ENCODE data around the gene GRIN3B. TPM values are rescaled to one million over a fixed set of nuclear protein-coding genes. Genes with fewer than 3 reads are reported as not detected.

The GRIN3B gene
- total and polyA plus RNA-seq, 4 donors, result 0.22 to 1.5 (median 0.80) TPM

GRCh38 chr19:1058112-1058511, 57.9 kb downstream of the GRIN3B start:
- H3K27me3 ChIP-seq (ENCODE audit: control insufficient read depth, insufficient read depth, low read length), result no peaks in the 10 kb centered on the region
- H3K36me3 ChIP-seq (ENCODE audit: control insufficient read depth, insufficient read depth, low read length), result peaks cover 46% of the 10 kb centered on the region
- H3K4me3 ChIP-seq (ENCODE audit: low read depth, low read length), result no peak overlapping the region
- DNase-seq (ENCODE audit: low read depth in 4 of 6, low spot score in 6 of 6), result no peak
- H3K27ac ChIP-seq (ENCODE audit: low read depth, low read length), result no peak overlapping the region
- WGBS (ENCODE audit: insufficient coverage), result 100% methylated on average over 3 of the region's 5 CpGs
- no peaks in the 10 kb centered on the region for H3K4me1 ChIP-seq (ENCODE audit: control insufficient read depth, insufficient read depth, low read length)
- peaks cover 14% of the 10 kb centered on the region for H3K9me3 ChIP-seq (ENCODE audit: control insufficient read depth, insufficient read depth, low read length)

Small RNA genes within 50 kb of the gene (small RNA-seq; reads per million reads assigned to genes)
- 0.32 reads per million, percentile 32 among the genes with 10 or more reads in this experiment for gene RNU6-2 (ENCODE audit: low replicate concordance)

Other genes starting within 250 kb of the GRIN3B start
- under 1 TPM; 0.40 to 0.66 TPM for gene MISP, start 249.3 kb upstream of the GRIN3B start, total RNA-seq
- under 1 TPM; 0.41 to 0.42 TPM for gene MISP, start 249.3 kb upstream of the GRIN3B start, polyA plus RNA-seq (ENCODE audit: insufficient read length in 2 of 2)
- gene PTBP1, start 203.0 kb upstream of the GRIN3B start, total RNA-seq, result 10 to 100 TPM; 51.3 to 91.9 TPM
- gene PTBP1, start 203.0 kb upstream of the GRIN3B start, polyA plus RNA-seq (ENCODE audit: insufficient read length in 2 of 2), result 100 to 1,000 TPM; 137 to 152 TPM
- 10 to 100 TPM; 26.1 to 29.3 TPM for gene PLPPR3, start 178.5 kb upstream of the GRIN3B start, total RNA-seq
- 100 to 1,000 TPM; 201 to 245 TPM for gene PLPPR3, start 178.5 kb upstream of the GRIN3B start, polyA plus RNA-seq (ENCODE audit: insufficient read length in 2 of 2)
- 10 to 100 TPM in 1 of 2 donors, 1 to 10 TPM in 1; 2.0 to 14.2 TPM for gene AZU1, start 172.6 kb upstream of the GRIN3B start, total RNA-seq
- gene AZU1, start 172.6 kb upstream of the GRIN3B start, polyA plus RNA-seq (ENCODE audit: insufficient read length in 2 of 2), result 1 to 10 TPM; 3.0 to 3.6 TPM
- gene PRTN3, start 159.4 kb upstream of the GRIN3B start, total RNA-seq, result 10 to 100 TPM in 1 of 2 donors, 1 to 10 TPM in 1; 3.8 to 37.1 TPM
- under 1 TPM; 0.41 to 0.72 TPM for gene PRTN3, start 159.4 kb upstream of the GRIN3B start, polyA plus RNA-seq (ENCODE audit: insufficient read length in 2 of 2)
- 10 to 100 TPM in 1 of 2 donors, under 1 TPM in 1; 0.99 to 23.5 TPM for gene ELANE, start 148.1 kb upstream of the GRIN3B start, total RNA-seq
- gene ELANE, start 148.1 kb upstream of the GRIN3B start, polyA plus RNA-seq (ENCODE audit: insufficient read length in 2 of 2), result under 1 TPM in 1 of 2 donors, not detected in 1; 0.18 TPM
- gene CFD, start 140.8 kb upstream of the GRIN3B start, total RNA-seq, result 1 to 10 TPM; 4.2 to 6.5 TPM
- gene CFD, start 140.8 kb upstream of the GRIN3B start, polyA plus RNA-seq (ENCODE audit: insufficient read length in 2 of 2), result 1 to 10 TPM; 2.8 to 5.1 TPM
- 10 to 100 TPM; 20.3 to 20.4 TPM for gene MED16, start 107.2 kb upstream of the GRIN3B start, total RNA-seq
- gene MED16, start 107.2 kb upstream of the GRIN3B start, polyA plus RNA-seq (ENCODE audit: insufficient read length in 2 of 2), result 10 to 100 TPM; 56.5 to 66.1 TPM
- not detected for gene RNU6-9, start 106.9 kb upstream of the GRIN3B start, total RNA-seq
- gene RNU6-9, start 106.9 kb upstream of the GRIN3B start, polyA plus RNA-seq (ENCODE audit: insufficient read length in 2 of 2), result not detected
- 10 to 100 TPM; 20.9 to 23.6 TPM for gene R3HDM4, start 87.2 kb upstream of the GRIN3B start, total RNA-seq
- gene R3HDM4, start 87.2 kb upstream of the GRIN3B start, polyA plus RNA-seq (ENCODE audit: insufficient read length in 2 of 2), result 10 to 100 TPM; 71.6 to 72.2 TPM
- gene KISS1R, start 83.1 kb upstream of the GRIN3B start, total RNA-seq, result 1 to 10 TPM in 1 of 2 donors, under 1 TPM in 1; 0.50 to 2.1 TPM
- 1 to 10 TPM; 2.3 to 2.7 TPM for gene KISS1R, start 83.1 kb upstream of the GRIN3B start, polyA plus RNA-seq (ENCODE audit: insufficient read length in 2 of 2)
- 10 to 100 TPM in 1 of 2 donors, 1 to 10 TPM in 1; 4.8 to 14.8 TPM for gene ARID3A, start 74.4 kb upstream of the GRIN3B start, total RNA-seq
- 10 to 100 TPM in 1 of 2 donors, 1 to 10 TPM in 1; 7.2 to 10.5 TPM for gene ARID3A, start 74.4 kb upstream of the GRIN3B start, polyA plus RNA-seq (ENCODE audit: insufficient read length in 2 of 2)
- gene WDR18, start 16.1 kb upstream of the GRIN3B start, total RNA-seq, result 10 to 100 TPM; 37.4 to 41.7 TPM
- gene WDR18, start 16.1 kb upstream of the GRIN3B start, polyA plus RNA-seq (ENCODE audit: insufficient read length in 2 of 2), result 10 to 100 TPM; 58.3 to 64.0 TPM
- gene TMEM259, start 20.7 kb downstream of the GRIN3B start, total RNA-seq, result 10 to 100 TPM; 32.7 to 97.4 TPM
- 100 to 1,000 TPM; 163 to 191 TPM for gene TMEM259, start 20.7 kb downstream of the GRIN3B start, polyA plus RNA-seq (ENCODE audit: insufficient read length in 2 of 2)
- gene RNU6-2, start 21.1 kb downstream of the GRIN3B start, total RNA-seq, result not detected
- not detected for gene RNU6-2, start 21.1 kb downstream of the GRIN3B start, polyA plus RNA-seq (ENCODE audit: insufficient read length in 2 of 2)
- 10 to 100 TPM; 26.3 to 43.4 TPM for gene CNN2, start 26.2 kb downstream of the GRIN3B start, total RNA-seq
- 10 to 100 TPM; 35.7 to 40.3 TPM for gene CNN2, start 26.2 kb downstream of the GRIN3B start, polyA plus RNA-seq (ENCODE audit: insufficient read length in 2 of 2)
- 10 to 100 TPM in 1 of 2 donors, 1 to 10 TPM in 1; 9.4 to 14.5 TPM for gene ABCA7, start 39.7 kb downstream of the GRIN3B start, total RNA-seq
- 10 to 100 TPM; 16.8 to 23.7 TPM for gene ABCA7, start 39.7 kb downstream of the GRIN3B start, polyA plus RNA-seq (ENCODE audit: insufficient read length in 2 of 2)
- gene ARHGAP45, start 66.7 kb downstream of the GRIN3B start, total RNA-seq, result 1 to 10 TPM; 5.1 to 7.3 TPM
- gene ARHGAP45, start 66.7 kb downstream of the GRIN3B start, polyA plus RNA-seq (ENCODE audit: insufficient read length in 2 of 2), result 10 to 100 TPM; 16.9 to 17.4 TPM
- 10 to 100 TPM; 53.1 to 93.3 TPM for gene POLR2E, start 95.0 kb downstream of the GRIN3B start, total RNA-seq
- 100 to 1,000 TPM; 219 to 221 TPM for gene POLR2E, start 95.0 kb downstream of the GRIN3B start, polyA plus RNA-seq (ENCODE audit: insufficient read length in 2 of 2)
- gene GPX4, start 103.6 kb downstream of the GRIN3B start, total RNA-seq, result 100 to 1,000 TPM; 123 to 287 TPM
- 100 to 1,000 TPM; 442 to 452 TPM for gene GPX4, start 103.6 kb downstream of the GRIN3B start, polyA plus RNA-seq (ENCODE audit: insufficient read length in 2 of 2)
- gene SBNO2, start 173.8 kb downstream of the GRIN3B start, total RNA-seq, result 10 to 100 TPM in 1 of 2 donors, 1 to 10 TPM in 1; 7.2 to 10.5 TPM
- 10 to 100 TPM; 12.9 to 17.9 TPM for gene SBNO2, start 173.8 kb downstream of the GRIN3B start, polyA plus RNA-seq (ENCODE audit: insufficient read length in 2 of 2)
- gene STK11, start 205.4 kb downstream of the GRIN3B start, total RNA-seq, result 10 to 100 TPM; 35.4 to 60.0 TPM
- gene STK11, start 205.4 kb downstream of the GRIN3B start, polyA plus RNA-seq (ENCODE audit: insufficient read length in 2 of 2), result 10 to 100 TPM; 57.5 to 66.6 TPM
- gene CBARP, start 237.6 kb downstream of the GRIN3B start, total RNA-seq, result 1 to 10 TPM; 2.7 to 4.6 TPM
- 10 to 100 TPM; 35.4 to 38.6 TPM for gene CBARP, start 237.6 kb downstream of the GRIN3B start, polyA plus RNA-seq (ENCODE audit: insufficient read length in 2 of 2)
- 10 to 100 TPM; 17.4 to 90.8 TPM for gene ATP5F1D, start 241.3 kb downstream of the GRIN3B start, total RNA-seq
- gene ATP5F1D, start 241.3 kb downstream of the GRIN3B start, polyA plus RNA-seq (ENCODE audit: insufficient read length in 2 of 2), result 100 to 1,000 TPM; 198 to 219 TPM
- gene MIDN, start 248.2 kb downstream of the GRIN3B start, total RNA-seq, result 10 to 100 TPM; 13.3 to 13.9 TPM
- gene MIDN, start 248.2 kb downstream of the GRIN3B start, polyA plus RNA-seq (ENCODE audit: insufficient read length in 2 of 2), result 10 to 100 TPM; 95.3 to 97.1 TPM